HK-2 (cell line): ENCODE results near the gene SEC61A2.
A peak's percentile ranks its signal among the peaks of the same experiment; 100 is the strongest.
"Not testable (repeated sequence)": the region's sequence is repeated elsewhere in the genome, so short reads cannot be mapped to it uniquely, and the experiment has no call there.

Source experiments
- DNase-seq: peaks from one replicate; pipeline ENCODE4 v3.0.0-alpha.2; 2018; ENCODE audit not compliant: unreplicated experiment

SEC61A2 gene

GRCh38 chr10:12160664-12161063 is 31.2 kb downstream of the SEC61A2 start:
- DNase-seq = no peak

DNA sequence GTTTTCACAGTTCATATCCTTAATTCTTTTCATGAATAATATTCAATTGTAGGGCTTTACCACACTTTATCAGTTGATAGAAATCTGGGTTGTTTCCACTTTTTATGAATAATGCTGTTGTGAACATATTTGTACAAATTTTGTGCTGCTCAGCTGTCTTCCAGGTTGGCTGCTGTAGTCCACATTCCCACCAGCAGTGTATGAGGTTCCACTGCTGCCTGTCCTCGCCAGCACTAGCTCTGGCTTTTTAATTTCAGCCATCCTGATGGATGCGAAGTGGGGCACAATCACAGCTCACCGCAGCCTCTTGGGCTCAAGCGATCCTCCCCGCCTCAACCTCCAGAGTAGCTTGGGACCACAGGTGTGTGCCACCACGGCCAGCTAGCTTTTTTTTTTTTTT is 33.5 kb downstream of the SEC61A2 start:
- DNase-seq = no peak

GRCh38 chr10:12164085-12164484 is 34.6 kb downstream of the SEC61A2 start:
- no peak for DNase-seq

GRCh38 chr10:12165036-12165435 is 35.6 kb downstream of the SEC61A2 start:
- no peak for DNase-seq

DNA sequence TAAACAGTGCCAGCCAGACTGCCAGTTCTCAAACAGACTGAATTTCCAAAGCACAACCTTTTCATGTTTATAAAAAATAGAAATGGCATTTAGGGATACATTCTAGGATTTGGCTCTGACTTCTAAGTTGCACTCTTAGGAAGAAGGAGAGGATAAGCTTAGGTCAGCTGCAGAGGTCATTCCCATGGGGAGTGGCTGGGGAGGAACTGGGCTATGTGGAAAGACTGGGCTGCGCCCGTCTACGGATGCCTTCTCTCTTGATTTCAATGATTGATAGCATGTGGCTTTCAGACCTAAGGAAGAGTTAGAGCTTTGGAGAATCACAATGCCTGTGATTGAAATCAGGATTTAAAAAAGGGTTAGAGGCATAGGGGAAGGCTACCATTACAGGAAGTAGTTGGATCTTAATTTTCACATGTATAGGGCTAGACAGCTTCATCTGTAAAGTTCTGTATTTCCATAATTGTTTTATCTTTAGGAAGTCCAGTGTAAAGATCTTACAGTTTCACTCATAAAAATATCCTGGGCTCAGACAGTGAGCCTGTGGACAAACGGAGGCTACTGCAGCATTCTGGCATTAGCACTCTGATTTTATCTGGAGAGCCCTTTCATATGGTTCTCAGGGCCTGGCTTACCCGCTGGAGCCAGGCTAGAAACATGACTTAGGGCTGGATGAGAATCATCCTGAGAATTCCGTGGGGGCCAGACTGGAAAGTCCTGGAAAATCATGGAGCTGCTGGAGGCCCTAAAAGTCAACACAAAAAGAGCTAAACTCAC is 36.7 kb downstream of the SEC61A2 start:
- no peak for DNase-seq

GRCh38 chr10:12171512-12171911 is 42.0 kb downstream of the SEC61A2 start:
- not testable (repeated sequence) for DNase-seq

DNA sequence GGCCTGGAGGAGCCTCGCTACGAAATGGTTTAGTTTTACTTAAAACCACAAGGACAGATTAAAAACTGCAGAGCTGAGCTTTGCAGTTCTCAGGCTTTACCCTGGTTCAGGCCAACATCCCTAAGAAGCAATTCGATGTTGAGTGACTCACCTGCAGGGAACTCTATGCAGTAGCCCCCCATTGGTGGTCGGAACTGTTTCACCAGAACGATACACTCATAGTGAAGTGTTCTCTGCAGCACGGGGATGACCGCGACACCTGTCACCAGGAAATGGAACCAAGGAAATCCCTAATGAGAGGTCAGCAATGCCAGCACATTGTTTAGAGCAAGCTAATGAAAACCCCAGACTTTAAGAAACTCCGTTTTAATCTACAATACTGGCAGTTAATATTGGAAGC is 48.2 kb downstream of the SEC61A2 start:
- DNase-seq = peak; percentile 44

DNA sequence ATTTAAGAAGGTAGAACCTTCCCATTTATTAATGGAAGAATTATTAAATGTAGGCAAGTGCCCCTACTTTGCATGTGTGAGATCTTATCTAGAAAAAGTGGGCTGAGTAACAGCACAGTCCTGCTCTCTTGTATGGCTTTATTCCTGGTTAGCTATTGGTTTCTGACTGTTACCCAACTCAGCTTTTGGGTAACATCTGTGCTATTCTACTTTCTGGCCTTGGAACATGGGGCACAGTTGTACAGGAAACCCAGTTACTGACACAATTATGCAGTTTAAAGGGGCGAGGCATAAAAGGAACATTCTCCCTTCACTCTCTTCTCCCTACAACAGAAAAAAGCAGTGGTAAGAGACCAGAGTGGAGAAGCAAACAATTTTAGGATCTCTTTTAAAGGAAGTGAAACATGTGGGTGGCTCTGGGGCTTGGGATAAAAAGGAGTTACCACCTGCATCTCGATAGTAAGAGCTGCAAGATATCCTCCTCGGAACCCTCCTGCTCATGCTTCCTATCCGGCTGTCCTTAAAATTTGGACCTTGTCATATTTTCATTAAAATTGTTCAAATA is 50.2 kb downstream of the SEC61A2 start:
- DNase-seq = no peak

- DNase-seq = no peak
Observed at GRCh38 chr10:12180221-12180974, 50.9 kb downstream of the SEC61A2 start.

DNA sequence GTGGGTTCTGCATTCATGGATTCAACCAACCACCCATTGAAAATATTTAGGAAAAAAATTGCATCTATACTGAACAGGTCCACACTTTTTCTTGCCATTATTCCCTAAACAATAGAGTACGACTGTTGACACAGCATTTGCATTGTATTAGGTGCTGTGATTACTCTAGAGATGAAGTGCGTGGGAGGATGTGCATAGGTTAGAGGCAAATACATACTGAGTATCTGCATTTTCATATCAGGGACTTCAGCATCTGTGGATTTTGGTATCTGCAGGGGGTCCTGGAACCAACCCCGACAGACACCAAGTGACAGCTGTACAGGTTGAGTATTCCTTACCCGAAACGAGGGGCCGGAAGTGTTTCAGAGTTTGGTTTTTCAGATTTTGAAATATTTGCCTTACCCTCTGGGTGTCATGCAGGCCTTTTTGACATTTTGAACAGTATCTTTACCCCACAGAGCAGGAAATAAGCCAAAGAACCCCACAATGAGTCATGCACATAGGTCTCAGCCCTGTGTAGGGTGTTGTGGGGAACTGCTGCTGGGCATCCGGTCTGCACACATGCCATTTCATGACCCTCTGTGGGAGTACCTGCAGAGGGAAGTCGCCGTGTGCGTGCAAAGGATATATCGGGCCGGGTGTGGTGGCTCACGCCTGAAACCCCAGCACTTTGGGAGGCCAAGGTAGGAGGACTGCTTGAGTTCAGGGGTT is 51.7 kb downstream of the SEC61A2 start:
- DNase-seq = no peak

- no peak for DNase-seq
Observed at GRCh38 chr10:12184165-12184564, 54.7 kb downstream of the SEC61A2 start.

DNA sequence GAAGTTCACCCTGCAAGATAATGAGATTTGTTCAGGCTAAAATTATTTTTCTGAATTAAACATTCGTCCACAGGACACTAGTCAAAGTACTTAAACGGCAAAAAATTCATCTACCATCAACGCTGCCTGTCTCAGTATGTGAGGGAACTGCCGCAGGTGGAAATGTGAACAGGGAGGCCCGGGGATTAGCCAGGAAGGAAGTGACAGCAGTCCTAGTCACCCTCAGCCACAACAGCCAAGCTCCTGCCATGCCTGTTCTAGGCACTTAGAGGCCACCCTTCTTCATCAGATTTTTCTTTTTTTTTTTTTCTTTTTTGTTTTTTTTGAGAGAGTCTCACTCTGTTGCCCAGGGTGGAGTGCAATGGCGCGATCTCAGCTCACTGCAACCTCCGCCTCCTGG is 56.8 kb downstream of the SEC61A2 start:
- DNase-seq = no peak

GRCh38 chr10:12187321-12187905 is 57.9 kb downstream of the SEC61A2 start:
- no peak for DNase-seq

- no peak for DNase-seq
Observed at GRCh38 chr10:12188656-12189055, 59.2 kb downstream of the SEC61A2 start.

- DNase-seq = no peak
Observed at GRCh38 chr10:12189426-12189825, 59.9 kb downstream of the SEC61A2 start.

DNA sequence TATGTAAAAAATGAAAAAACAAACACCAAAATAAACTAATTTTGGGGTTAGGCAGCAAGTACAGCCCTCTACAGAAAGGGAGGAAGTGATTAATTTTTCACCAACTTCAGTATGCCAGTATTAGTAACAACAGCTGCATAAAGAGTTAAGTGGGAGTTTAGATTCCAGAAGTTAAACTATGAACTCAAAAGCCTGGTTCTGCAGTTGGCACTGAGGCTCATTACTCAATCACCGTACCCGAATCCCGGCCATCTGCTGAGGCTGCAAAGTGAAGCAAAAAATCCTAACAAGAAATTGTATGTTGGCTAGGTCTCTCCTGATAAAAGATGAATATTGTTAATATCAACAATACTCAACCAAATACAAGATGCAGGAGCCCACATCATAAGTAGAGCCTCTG is 62.2 kb downstream of the SEC61A2 start:
- DNase-seq = no peak

DNA sequence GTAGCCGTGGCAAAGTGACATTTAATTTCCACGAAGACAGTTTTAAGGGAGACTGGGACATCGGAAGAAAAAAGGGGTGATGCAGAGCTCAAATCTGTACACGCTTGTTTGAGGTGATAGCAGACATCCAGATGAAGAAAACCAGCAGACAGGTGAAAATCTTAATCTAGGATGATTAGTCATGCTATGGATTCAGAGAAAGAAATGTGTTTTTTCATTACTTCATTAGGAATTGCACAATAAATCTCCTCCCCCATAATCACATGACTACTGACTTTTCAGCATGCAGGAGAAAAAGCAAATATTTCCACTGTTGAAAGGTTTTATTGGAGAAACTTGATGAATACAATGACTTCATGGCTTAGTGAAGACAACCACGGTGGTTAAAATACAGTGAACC is 63.7 kb downstream of the SEC61A2 start:
- no peak for DNase-seq

DNA sequence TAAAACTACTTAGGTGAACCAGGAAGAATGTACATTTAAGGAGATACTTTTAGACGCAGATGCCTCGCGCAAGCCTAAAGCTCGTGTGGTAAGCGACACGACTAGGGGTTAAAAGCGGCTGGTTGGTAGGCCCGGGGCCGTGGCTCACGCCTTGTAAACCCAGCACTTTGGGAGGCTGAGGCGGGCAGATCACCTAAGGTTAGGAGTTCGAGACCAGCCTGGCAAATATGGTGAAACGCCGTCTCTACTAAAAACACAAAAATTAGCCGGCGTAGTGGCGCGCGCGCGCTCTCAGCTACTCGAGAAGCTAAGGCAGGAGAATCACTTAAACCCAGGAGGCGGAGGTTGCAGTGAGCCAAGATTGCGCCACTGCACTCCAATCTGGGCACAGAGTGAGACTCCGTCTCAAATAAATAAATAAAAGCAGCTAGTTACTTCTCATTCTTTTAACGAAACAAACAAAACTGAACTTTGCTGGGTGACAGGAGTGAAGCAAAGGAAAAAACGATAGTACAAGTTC is 65.3 kb downstream of the SEC61A2 start:
- peak; percentile 21 for DNase-seq

DNA sequence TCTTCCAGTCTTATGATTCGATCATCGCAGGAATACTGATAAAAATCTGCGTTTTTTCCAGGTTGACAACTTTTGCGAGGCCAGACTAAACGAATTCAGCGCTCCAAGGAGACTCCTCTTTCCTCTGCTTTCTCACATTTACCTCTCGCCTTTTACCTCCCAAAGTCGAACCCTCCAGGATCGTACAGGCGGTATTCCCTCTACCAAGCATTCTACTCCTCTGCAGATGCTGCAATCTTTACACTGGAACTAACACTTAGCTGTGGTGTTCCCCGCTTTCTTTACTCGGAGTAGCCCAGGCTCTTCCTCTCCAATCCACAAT is 65.8 kb downstream of the SEC61A2 start:
- DNase-seq = no peak

- DNase-seq = peak; percentile 83
Observed at GRCh38 chr10:12195603-12196506, 66.4 kb downstream of the SEC61A2 start, which contains the start of the genes CDC123 and NUDT5. TSS of gene CDC123 (plus strand) at chr10:12196188. CDS start at chr10:12196246, 58 bp downstream. TSS of gene NUDT5 (minus strand) at chr10:12195891. CDS start at chr10:12186291, 9,600 bp downstream.
